ENCODE results near the gene ACP1.
A peak's percentile ranks its signal among the peaks of the same experiment; 100 is the strongest.

ACP1 gene

DNA sequence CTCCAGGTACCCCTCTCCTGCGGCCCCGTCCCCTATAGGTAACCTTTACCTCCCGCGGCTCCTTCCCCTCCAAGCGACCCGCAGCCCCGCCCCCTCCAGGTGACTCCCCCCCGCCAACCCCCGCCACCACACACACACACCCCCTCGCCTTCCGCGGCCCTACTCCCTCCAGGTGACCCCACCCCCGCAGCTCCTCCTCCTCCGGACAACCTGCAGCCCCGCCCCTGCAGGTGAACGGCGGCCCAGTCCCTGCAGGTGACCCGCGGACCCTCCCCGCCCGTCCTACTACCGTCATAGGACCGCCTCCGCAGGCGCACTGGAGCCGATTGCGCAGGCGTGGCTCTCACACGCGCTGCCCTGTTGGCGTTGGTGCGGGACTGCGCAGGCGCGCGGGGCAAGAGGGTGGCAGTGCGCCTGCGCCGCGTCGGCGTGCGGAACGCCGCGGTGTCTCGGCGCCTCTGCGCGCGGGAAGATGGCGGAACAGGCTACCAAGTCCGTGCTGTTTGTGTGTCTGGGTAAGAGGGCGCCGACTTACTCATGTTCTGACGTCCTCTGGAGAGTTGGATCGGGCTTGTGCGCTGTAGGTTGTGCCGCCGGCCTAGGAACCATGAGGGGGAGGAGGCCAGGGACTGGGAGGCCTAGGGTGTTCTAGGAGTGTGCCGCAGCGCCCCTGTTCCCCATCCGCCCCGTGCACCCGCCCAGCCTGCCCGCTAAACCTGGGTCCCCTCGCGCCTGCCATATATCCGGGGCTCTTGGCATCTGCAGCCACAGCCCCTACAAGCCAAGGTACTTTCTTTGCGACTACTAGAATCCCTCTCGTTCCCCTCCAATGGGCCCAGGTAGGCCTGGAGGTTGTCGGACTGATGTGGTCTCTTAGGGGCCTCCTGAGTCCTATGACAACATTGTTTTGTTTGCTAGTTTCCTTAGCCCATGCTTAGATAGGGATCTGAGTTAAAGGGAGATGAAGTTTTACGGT is at the start of gene ACP1:
ACP1 (plus strand) TSS at position 455 of the 976 bp plus-strand sequence; CDS start at position 473, 18 bp downstream.
- DNase-seq: peak; percentile 98

DNA sequence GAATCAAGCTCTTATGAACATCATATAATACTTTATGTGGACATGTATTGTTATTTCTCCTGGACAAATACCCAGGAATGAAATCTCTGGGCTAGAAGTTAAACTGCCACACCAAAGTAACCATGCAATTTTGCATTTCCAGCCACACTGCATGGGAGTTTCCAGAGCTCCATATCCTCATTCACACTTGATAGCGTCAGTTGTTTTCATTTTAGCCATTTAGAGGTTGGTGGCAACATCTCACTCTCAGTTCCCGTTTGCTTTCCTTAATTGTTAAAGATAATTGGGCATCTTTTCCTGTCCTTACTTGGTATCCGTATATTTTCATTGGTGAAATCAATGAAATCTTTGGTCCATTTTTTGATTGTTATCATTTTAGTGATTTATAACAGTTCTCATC is 48.7 kb upstream of the ACP1 start:
- no peak for DNase-seq

DNA sequence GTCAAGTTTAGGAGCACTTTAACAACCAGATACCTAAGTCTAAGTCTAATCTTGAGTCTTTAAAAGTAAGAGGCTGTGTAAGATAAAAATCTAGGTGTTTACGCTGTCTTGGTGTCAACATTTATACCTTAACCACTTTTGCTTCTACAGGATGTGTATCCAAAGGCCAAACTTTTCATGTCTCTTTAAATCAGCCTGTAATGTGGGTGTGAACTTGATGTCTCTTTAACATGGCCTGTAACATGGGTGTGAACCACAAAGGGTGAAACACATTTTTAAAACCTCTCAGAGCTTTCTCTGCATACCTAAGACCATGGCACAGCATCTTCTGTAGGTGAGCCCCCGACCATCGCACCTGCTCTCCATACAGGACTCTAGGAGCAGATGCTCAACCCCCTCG is 41.3 kb upstream of the ACP1 start:
- DNase-seq: no peak

DNA sequence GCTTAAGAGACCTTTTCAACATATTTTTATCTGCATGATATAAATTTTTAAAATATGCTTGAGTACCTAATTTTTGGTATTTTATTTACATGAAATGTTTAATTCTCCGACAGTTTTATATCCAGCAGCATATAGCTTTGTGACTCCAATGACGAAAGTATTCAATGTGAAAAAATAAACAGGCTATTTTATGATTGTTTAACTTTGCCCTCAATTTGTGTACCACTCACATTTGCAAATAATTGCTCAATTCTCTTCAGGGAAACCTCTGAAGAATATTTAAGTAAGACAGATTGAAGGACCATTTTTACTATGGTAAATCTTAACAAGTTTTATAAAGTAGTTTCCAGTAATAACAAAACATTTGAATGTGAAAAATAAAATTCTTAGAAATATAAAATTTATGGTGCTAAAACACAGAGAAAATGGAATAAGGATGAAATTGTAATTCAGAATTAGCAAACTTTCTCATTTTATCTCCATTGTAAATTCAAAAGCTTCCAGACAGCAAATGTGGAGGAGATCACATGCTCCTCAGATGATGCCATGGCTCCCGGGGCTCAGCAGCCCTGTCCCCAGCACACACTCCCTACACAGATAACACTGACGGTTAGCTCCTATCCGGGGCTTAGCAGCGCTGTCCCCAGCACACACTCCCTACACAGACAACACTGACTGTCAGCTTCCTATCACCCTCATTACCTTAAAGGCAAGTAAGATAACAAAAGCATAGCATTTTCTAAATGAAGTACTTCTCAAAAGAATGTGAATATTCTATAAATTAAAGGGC is 40.6 kb upstream of the ACP1 start:
- no peak for DNase-seq

DNA sequence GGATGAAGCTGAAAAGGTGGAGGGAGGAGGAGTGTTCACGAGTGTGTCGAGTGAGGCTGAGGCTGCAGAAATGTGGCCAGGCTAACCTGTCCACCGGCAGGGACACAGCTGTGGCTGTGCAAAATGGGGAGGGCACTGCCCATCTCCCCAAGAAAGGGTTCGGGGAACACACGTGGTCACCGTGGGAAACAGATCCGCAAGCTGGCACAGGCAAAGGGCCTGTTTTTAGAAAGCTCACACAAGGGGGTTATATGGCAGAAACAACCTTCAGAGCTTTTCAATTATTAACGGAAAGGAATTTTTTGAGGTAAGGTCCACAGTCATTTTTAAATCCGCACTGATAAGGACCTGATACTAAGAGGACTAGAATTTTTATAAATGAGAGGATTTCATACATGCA is 36.6 kb upstream of the ACP1 start:
- no peak for DNase-seq

DNA sequence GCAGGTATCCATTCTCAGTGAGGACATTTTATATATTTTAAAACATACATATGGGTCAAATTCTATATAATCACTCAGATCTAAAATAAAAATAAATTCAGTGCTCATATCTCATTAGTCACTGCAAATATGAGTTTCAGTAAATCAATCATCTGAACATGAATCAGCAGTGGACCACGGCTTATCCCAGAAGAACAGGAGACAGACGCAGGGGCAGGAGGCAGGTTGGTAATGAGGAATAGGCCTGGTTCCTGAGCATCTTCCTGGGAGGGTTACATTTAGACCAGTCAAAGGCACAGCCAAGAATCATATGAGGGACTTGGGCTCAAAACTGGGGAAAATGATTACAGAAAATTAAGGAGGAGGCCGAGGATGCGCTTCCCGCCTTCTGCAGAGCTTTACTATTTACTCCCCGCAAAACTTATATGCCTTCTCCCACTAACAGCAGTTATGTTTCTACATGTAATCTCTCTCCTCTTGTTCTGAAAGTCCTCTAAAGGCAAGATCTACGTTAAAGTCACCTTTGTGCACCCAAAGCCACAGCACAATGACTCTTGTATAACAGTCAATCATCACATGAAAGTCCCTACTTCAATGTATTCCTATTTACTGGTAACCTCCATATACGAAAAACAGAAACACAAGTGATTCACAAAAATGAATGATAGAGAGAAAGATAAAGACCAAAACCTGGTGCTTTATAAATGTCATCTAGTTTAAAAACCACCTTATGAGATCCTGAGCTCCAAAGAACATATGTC is 36.0 kb upstream of the ACP1 start:
- DNase-seq: no peak

DNA sequence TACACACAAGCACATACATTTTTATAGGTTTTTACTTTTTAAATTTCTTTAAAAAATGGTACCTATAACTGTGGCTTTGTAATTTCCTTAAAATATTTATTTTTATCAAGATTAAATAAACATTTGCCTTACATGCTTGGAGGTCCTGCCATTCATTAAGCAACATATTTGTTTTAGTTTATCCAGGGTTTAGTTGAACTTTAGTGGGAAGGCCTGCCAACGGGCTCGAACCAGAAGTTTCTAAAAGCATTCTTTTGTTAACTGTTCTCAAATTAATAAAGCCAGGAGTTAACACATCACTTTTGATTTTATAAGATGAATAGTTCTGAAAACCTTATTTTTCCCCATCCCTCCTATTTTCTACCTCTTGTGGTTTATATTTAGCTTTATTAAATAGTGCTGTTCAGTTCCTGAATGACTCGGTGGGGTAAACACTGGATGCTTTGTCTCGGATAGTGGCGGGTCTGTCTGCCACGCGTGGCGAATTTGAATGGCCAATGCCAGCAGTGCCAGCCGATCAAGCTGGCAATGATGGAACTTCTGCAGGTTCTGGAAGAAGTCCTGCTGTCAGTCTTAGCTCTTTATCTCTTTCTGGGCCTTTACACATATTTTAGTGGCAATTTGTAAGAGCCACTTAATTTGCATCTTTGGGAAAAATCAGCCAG is 33.1 kb upstream of the ACP1 start:
- no peak for DNase-seq

DNA sequence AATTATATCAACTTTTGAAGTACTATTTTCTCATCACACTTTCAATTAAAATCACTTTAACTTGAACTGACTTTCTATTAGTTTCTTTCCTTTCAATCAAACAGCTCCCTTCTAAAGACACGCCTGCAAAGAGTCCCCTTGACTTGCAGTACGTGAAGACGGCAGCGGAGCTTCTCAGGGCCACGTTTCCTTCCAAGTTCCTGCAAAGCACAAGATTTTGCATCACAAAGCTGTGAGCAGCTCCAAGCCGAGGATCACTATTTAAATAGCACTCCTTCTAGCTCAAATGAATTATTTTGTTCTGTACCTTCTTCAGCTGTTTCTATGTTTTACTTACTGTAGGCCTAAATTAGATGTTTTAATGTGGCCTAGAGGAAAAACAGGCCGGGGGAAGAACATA is 31.7 kb upstream of the ACP1 start:
- DNase-seq: no peak

DNA sequence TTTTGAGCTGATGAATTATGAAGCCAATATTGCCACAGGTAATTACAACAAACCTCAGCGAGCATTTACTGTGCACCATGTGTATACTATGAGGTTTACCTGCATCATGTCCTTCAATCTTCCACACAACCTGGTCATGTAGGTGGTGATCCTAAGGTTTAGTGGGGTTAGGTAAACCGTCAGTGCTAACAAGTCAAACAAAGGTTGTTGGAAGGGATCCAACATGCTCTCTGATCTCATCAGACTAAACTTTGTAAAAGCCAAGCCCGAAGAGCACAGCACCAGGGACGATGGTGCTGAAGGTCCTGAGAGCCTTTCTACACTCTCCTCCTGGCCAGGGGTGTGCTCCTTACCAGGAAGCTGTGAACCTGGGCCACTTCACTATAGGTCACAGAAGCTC is 30.3 kb upstream of the ACP1 start:
- no peak for DNase-seq

DNA sequence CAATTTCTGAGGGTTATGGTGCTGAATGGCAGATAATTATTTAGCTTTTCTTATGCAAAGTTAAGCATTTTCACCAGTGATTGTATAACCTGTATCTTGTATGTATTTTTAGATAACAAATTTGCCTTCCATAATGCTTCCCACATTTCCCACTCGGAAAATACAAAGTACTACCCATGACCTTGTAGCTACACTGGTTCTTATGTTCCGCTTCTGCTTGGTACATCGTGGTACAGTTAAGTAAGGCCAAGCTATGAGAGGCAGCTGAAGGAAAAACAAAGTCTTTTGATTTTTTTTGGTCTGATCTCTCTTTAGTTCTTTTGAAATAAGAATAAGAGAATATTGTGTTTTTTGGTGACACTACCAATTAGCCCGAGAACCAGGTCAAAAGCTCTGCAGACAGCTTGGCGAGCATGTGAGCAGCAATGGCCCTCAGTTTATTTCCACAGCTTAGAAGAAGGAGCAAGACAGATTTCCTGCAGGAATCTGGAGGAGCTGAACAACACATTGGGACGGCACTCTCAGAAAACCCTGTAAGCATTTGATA is 27.7 kb upstream of the ACP1 start:
- no peak for DNase-seq

DNA sequence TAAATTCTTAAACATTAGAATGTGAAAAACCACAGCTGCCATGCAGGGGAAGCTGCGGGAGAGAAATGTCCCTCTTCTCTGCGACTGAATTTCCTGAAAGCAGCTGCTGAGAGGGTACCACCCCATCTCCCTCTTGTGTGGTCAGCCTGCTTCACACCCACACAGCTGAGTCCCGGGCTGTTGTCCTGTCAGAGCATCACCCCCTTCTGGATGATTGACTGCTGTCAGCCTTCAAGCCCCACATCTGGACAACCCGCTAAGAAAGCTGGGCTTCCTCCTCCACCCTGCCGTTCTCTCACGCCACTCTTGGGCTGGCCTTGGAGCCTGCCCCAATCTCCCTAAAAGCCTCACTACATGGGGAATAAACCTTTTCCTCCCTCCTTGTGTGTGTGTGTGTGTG is 26.9 kb upstream of the ACP1 start:
- no peak for DNase-seq

DNA sequence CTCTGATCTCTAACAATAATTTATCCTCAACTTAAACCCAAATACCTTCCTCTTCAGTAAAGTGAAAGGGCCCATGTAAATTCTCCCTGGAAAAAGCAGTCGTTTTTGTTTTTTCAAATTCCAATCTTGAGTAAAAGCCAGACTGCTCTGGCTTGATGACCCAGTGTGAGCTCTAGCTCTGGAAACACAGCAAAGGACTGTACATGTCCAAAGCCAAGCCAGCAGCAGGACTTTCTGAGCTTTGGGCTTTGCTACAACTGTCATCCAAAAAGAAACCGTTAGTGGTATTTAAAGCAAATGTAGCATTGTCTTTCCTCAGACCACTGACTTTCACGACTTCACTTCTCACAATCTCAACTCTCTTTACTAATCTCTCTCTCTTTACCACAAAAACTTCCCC is 26.3 kb upstream of the ACP1 start:
- DNase-seq: no peak

DNA sequence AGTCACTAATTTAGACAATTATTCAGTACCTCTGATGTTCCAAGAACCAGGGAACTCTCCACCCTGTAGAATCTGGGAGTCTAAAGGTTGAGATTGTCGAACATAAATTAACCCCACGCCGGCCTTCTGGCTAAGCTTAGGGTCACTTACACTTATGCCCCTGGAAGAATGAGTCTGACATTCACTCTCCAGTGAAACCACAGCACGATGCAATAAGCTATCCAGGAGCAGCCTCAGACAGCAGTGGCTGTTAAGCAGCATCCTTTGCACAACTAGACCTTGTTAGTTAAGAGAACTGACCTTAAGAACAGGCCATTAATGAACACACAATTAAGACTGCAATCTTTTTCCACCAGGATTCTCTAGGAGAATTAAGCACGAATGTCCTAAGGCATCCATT is 25.9 kb upstream of the ACP1 start:
- no peak for DNase-seq

DNA sequence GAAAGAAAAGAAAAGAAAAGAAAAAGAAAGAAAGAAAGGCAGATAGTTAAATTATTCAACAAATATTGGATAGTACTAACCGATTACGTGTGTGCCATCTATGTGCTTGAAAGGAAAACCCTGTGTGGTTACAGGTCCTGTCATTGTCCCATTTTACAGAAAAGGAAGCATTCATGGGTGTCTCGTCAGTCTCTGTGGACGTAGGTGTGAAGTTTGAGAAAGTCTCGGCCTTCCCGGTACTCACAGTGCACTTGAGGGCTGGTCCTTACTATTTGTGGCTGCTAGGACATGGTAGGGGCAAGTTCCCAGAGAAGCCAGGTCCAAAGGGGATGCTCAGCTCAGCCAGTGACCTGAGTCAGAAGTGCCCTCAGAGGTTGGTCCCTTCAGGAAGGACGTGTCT is 20.2 kb upstream of the ACP1 start:
- DNase-seq: no peak

DNA sequence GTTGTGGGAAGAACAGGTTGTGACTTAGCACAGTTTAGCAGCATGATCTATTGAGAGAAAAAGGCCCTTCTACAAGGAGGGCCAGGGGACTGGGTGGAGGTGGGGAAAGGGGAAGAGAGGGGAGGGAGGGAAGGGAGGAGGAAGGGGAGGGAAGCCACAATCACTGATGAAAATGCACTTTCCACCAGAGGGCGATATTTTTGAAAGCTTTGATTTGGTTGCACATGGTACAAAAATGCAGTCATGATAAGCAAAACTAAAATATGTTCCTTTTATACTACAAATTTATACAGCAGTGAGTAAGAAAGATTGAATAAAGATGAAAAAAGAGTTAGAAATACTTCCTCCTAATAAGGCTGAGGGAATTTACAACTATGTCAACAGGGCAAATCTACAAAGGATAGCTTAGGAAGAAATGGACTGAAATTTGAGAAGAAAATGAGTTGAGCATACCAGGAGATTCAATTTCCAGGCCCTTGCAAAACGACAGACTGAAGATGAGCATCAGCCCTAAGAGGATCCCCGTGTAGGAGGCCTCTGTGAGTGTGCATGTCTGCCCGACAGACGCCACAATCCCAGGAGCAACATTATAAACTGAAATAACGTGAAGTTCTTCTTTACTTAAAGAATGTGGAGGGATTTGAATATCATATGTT is 18.1 kb upstream of the ACP1 start:
- peak; percentile 71 for DNase-seq

DNA sequence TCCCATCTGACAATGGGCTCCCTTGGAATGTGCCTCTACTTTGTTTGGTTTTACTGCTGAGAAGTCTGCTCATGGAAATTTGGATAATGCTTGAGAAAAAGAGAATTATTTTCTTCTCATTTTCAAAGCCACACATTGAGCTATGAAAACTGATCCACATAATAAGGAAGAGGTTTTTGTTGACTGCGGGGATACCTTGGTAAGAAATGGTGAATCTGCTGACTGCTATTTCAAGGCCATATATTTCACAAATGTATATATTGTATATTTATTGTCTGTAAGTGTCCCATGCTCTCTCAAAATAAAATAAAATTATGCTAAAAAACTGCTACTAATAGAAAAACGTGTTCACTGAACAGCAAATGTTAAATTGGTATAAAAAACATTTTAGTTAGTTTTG is 16.0 kb upstream of the ACP1 start:
- DNase-seq: no peak

DNA sequence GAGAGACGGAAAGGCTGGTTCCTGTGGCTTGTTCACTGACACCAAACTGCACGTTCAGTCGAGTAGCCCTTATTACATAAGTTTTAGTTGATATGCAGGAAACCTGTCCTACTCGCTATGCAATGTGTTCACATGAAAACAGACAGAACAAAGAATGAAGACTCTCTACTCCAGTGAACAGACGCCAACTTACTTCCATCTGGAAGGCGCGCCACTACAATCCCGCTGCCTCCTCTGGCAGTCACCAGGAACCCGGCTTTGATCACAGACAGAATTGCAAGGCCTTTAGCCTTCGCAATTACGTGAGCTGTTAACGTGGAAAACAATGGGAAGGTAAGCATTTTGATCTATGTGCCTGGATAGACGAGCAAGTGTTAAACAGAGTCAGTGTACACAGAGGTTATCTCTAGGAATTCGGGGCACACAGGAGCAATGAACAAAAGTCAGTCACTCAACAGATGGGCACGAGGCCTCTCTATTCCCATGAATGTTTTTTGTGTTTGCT is 15.2 kb upstream of the ACP1 start:
- DNase-seq: no peak

DNA sequence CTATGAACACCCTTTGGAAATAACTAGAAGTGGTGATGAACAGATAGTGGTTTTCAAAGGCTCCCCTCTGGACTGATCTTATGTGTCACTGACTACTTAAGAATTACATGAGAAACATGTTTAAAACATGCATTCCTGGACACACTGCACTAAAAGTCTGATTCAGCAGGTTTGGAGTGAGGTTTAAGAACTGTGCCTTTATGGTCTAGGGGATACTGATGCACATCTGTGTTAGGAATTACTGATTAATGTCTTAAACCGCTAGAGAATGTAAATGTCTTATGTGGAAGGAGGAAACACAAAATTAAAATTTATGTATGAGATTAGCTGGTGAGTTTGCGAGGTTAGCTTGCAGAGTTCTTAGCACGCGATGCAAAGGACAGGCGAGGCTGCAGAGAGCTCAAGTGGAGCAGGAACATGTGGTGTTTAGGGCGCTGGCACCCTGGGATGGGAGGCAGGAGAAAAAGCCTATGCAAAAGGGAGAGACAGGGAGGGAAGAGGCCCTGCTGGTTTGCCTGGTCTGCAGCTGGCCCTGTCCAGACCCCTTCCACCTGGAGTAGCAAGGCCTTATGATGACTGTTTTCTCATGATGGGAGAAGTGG is 12.6 kb upstream of the ACP1 start:
- no peak for DNase-seq

DNA sequence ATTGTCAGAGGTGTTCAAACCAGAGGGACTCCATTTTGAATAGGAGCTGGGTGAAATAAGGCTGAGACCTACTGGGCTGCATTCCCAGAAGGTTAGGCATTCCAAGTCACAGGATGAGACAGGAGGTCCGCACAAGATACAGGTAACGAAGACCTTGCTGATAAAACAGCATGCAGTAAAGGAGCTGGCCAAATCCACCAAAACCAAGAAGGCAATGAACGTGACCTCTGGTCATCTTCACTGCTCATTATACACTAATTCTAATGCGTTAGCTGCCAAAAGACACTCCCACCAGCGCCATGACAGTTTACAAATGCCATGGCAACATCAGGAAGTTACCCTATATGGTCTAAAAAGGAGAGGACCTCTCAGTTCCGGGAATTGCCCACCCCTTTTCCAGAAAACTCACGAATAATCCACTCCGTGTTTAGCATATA is 11.5 kb upstream of the ACP1 start:
- no peak for DNase-seq

DNA sequence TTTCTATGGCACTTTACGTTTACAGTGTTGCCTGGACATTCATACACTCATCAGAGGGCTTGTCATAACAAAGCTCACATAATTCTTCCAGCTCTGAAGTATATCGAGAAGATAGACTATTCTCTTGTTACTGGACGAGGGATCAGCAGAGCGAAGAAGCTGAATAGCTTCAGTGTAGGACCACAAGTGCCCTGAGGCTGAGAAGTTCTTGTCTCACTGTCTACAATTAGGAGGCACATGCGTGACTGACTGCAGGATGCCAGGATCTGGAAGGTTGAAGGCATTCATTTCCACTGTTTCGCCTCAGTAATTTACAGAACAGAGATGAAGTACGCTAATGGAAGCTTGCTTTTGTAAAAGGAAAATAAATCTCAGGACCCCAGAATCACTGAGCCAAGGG is 10.5 kb upstream of the ACP1 start:
- DNase-seq: no peak

DNA sequence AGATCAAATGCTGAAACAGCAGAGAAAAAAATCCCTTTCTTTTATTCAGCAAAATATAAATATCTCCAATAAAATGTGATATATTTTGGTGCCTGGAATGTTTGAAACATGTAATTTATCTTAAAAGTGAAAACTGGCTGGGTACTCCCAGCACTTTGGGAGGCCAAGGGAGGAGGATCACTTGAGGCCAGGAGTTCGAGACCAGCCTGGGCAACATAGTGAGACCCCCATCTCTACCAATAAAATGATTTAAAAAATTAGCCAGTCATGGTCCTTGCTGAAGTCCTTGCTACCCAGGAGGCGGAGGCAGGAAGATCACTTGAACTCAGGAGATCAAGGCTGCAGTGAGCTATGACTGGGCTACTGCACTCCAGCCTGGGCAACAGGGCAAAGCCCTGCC is 9.6 kb upstream of the ACP1 start:
- DNase-seq: no peak
